Ascending aorta (tissue), 2 donors: ENCODE results near the gene MIB2. TPM values are rescaled to one million over a fixed set of nuclear protein-coding genes. Genes with fewer than 3 reads are reported as not detected.

ENCODE experiments used
- DNase-seq, 2 donors: peaks; one replicate each; pipeline ENCODE4 v3.0.0-alpha.2; 2019; ENCODE audit warnings: low spot score in 2 of 2
- H3K27ac ChIP-seq, 2 donors: fragments of 200-600 bp; sonication (generic); one replicate each; pipeline ENCODE4 v1.5.1; 2016 to 2017; ENCODE audit warnings: mild to moderate bottlenecking in 1 of 2
- H3K27me3 ChIP-seq: fragments of 200-600 bp; sonication (generic); one replicate; pipeline ENCODE4 v1.5.1; 2017
- H3K36me3 ChIP-seq, 2 donors: fragments of 200-600 bp; sonication (generic); one replicate each; pipeline ENCODE4 v1.5.1; 2016
- H3K4me1 ChIP-seq, 2 donors: fragments of 200-600 bp; sonication (generic); one replicate each; pipeline ENCODE4 v1.5.1; 2016 to 2017; ENCODE audit warnings: mild to moderate bottlenecking in 1 of 2
- H3K4me3 ChIP-seq, 2 donors: fragments of 200-600 bp; sonication (generic); one replicate each; pipeline ENCODE4 v1.5.1; 2016 to 2017; ENCODE audit warnings: mild to moderate bottlenecking in 1 of 2
- H3K9me3 ChIP-seq, 2 donors: fragments of 200-600 bp; sonication (generic); one replicate each; pipeline ENCODE4 v1.5.1; 2016
- intact Hi-C: fragments of 100-400 bp; cut with DNase I; formaldehyde crosslinking; loops from one replicate; pipeline ENCODE4 v1.15.1; 2023
- total RNA-seq: library from RNA; depleted of rRNA; stranded (reverse); fragments of >200 nt; gene quantifications from one replicate; pipeline ENCODE4 v1.1.0, GENCODE V29; 2016
- TF ChIP-seq, protein P1 (sequence below), 3 experiments: fragments of 200-600 bp in 2 of 3; fragments of 450-650 bp in 1 of 3; sonication (generic) in 2 of 3; IDR thresholded peaks; one replicate each; pipeline ENCODE4 v1.5.1; 2016 to 2019; ENCODE audit warnings: antibody characterized with exemption in 3 of 3, mild to moderate bottlenecking in 1 of 3, moderate library complexity in 1 of 3

MIB2 gene
- total RNA-seq, 1 donor from 2014 or later, result 96.9 TPM

DNA sequence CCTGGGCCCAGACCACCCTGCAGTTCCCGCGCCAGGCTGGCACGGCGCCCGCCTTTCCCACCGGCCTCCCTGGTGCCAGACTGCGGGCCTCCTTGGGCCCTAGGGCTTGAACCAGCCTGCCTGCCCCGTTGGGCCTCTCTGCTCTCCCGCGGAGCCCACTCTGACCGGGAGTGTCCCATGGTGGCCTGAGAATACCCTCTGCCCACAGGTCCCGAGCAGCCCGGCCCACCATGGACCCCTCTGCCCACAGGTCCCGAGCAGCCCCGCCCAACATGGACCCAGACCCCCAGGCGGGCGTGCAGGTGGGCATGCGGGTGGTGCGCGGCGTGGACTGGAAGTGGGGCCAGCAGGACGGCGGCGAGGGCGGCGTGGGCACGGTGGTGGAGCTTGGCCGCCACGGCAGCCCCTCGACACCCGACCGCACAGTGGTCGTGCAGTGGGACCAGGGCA, 7.9 kb downstream of the MIB2 start:
- DNase-seq, result no peak

DNA sequence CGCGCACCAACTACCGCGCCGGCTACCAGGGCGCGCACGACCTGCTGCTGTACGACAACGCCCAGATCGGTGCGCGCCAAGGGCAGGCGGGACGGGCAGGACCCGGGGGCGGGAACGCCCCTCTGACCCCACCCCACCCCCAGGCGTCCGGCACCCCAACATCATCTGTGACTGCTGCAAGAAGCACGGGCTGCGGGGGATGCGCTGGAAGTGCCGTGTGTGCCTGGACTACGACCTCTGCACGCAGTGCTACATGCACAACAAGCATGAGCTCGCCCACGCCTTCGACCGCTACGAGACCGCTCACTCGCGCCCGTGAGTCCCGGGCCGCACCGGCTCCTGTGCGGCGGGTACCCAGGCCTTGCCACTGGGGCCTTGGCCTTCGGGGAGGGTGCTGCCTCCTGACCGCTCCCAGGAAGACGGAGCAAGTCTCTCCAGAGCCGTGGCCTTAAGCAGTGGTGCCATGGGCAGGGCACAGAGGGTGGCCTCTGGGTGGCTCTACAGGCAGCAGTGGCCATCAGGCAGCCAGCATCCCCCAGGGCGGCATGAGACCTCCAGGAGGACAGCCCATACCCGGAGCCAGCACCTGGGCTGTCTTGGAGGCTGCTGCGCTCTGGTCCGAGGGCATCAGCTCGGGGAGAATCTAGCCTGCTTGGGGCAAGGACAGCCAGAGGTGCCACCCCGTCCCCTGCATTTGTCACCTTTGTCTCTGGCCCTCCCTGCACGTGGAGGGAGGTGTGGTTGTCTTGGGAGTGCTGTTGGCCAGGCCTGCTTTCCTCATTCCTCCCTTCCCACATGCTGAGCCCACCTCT, 8.5 kb downstream of the MIB2 start:
- intact Hi-C loops, result no loop called here
- Histone ChIP-seq H3K4me1 (no peaks in the 10 kb centered on the region), H3K4me3 (no peak overlapping the region), H3K36me3 (peaks cover 6 to 31% of the 10 kb centered on the region in 2 donors), H3K27ac (no peak overlapping the region), H3K9me3 (no peaks in the 10 kb centered on the region), H3K27me3 (no peaks in the 10 kb centered on the region)
- DNase-seq, result no peak
- TF ChIP-seq, protein P1, sequence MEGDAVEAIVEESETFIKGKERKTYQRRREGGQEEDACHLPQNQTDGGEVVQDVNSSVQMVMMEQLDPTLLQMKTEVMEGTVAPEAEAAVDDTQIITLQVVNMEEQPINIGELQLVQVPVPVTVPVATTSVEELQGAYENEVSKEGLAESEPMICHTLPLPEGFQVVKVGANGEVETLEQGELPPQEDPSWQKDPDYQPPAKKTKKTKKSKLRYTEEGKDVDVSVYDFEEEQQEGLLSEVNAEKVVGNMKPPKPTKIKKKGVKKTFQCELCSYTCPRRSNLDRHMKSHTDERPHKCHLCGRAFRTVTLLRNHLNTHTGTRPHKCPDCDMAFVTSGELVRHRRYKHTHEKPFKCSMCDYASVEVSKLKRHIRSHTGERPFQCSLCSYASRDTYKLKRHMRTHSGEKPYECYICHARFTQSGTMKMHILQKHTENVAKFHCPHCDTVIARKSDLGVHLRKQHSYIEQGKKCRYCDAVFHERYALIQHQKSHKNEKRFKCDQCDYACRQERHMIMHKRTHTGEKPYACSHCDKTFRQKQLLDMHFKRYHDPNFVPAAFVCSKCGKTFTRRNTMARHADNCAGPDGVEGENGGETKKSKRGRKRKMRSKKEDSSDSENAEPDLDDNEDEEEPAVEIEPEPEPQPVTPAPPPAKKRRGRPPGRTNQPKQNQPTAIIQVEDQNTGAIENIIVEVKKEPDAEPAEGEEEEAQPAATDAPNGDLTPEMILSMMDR (IDR thresholded peaks at IDR 0.05), result no peak

More for the DNA sequence above, 7.9 kb downstream of the MIB2 start:
- TF ChIP-seq, protein P1 (IDR thresholded peaks at IDR 0.05), result no peak
- peaks cover 6 to 27% of the 10 kb centered on the region in 2 donors for H3K36me3 ChIP-seq
- intact Hi-C loops, result no loop called here
- H3K27me3 ChIP-seq, result no peaks in the 10 kb centered on the region
- H3K4me1 ChIP-seq, result no peaks in the 10 kb centered on the region
- no peak overlapping the region for H3K4me3 ChIP-seq
- no peak overlapping the region for H3K27ac ChIP-seq
- H3K9me3 ChIP-seq, result no peaks in the 10 kb centered on the region

DNA sequence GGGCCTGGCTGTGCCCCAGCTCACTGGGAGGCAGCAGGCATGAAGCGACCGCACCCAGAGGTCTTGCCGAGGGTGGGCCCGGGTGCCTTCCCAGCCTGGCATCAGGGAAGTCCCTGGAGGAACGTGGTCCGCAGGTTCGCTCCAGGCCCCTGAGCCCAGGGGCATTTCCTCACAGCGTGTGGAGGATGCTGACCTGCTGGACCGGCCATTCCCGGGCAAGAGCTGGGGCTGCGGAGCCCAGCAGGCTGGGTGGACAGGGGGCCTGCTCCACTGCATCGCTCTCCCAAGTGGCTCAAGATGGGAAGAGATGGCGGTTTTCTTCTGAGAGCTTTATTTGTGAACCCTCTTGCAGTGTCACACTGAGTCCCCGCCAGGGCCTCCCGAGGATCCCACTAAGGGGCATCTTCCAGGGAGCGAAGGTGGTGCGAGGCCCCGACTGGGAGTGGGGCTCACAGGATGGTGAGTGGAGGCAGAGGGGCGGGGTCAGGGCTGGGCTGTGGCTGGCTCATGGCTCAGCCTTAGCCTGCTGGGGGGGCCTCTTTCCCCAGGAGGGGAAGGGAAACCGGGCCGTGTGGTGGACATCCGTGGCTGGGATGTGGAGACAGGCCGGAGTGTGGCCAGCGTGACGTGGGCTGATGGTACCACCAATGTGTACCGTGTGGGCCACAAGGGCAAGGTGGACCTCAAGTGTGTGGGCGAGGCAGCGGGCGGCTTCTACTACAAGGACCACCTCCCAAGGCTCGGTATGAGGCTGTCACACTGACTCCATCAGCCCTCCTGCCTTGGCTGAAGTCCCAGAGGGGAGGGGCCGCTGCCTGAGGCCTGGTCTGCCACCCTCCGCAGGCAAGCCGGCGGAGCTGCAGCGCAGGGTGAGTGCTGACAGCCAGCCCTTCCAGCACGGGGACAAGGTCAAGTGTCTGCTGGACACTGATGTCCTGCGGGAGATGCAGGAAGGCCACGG, 9.4 kb downstream of the MIB2 start:
- H3K27ac ChIP-seq, result no peak overlapping the region
- no peaks in the 10 kb centered on the region for H3K27me3 ChIP-seq
- TF ChIP-seq, protein P1 (IDR thresholded peaks at IDR 0.05), result no peak
- H3K9me3 ChIP-seq, result no peaks in the 10 kb centered on the region
- no peak overlapping the region for H3K4me3 ChIP-seq
- no peak for DNase-seq
- no peaks in the 10 kb centered on the region for H3K4me1 ChIP-seq
- intact Hi-C loops, result no loop called here
- H3K36me3 ChIP-seq, result peaks cover 6 to 31% of the 10 kb centered on the region in 2 donors

DNA sequence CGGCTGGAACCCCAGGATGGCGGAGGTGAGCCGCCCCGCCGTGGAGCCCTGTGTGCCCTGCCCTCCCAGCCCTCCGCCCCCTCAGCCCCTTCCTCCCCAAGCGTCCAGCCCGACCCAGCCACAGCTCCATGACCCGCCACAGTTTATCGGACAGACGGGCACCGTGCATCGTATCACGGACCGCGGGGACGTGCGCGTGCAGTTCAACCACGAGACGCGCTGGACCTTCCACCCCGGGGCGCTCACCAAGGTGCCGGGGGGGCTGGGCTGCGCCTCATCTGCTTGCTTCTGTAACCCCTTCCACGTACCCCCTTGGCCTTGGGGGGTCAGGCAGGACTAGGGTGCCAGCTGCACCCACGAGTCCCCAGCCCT, 10.1 kb downstream of the MIB2 start:
- no peak overlapping the region for H3K27ac ChIP-seq
- H3K27me3 ChIP-seq, result no peaks in the 10 kb centered on the region
- no peaks in the 10 kb centered on the region for H3K9me3 ChIP-seq
- H3K4me3 ChIP-seq, result no peak overlapping the region
- H3K4me1 ChIP-seq, result no peaks in the 10 kb centered on the region
- TF ChIP-seq, protein P1 (IDR thresholded peaks at IDR 0.05), result no peak
- intact Hi-C loops, result no loop called here
- no peak for DNase-seq
- peaks cover 6 to 31% of the 10 kb centered on the region in 2 donors for H3K36me3 ChIP-seq

DNA sequence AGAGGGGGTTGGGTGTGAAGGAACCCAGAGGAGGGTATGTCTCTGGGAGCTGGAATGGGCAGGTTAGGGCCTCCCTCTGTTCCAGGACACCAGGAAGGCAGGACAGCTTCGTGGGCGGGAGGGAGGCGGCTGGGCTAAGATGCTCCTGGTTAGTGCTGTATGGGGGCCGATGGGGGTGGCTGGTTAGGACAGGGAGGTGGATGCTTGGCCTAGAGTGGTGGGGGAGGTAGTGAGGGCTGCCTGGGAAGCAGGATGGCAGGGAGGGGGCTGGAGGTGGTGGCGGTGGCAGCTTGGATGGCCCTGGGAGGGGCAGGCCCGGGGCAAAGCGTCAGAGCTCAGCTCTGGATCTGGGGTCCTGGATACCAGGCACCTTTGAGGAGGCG, 10.5 kb downstream of the MIB2 start:
- Histone ChIP-seq H3K9me3 (no peaks in the 10 kb centered on the region), H3K36me3 (peaks cover 6 to 31% of the 10 kb centered on the region in 2 donors), H3K4me3 (no peak overlapping the region), H3K27me3 (no peaks in the 10 kb centered on the region), H3K27ac (no peak overlapping the region), H3K4me1 (no peaks in the 10 kb centered on the region)
- intact Hi-C loops, result no loop called here
- TF ChIP-seq, protein P1 (IDR thresholded peaks at IDR 0.05), result no peak
- no peak for DNase-seq
